ENCODE results near the gene DNAJB1.
A peak's percentile ranks its signal among the peaks of the same experiment; 100 is the strongest.

DNAJB1 gene

GRCh38 chr19:14496029-14496833 is 22.0 kb downstream of the DNAJB1 start, which contains the start of gene GIPC1:
GIPC1 (minus strand) TSS chr19:14496127; CDS start chr19:14482976, 13,151 bp downstream.
- Histone ChIP-seq H3K27ac (ENCODE audit: low read depth in 2 of 2, low read length in 2 of 2) (peak within 1 kb of the TSS; percentile 89 to 93), H3K4me3 (ENCODE audit: low read length in 2 of 2) (peak within 1 kb of the TSS; percentile 80 to 85), H3K4me1 (ENCODE audit: control insufficient read depth in 2 of 2, insufficient read depth in 2 of 2, low read length in 2 of 2) (peaks cover 34 to 43% of the 10 kb centered on the region in 2 donors), H3K27me3 (ENCODE audit: control insufficient read depth in 2 of 2, insufficient read depth in 2 of 2, low read length in 2 of 2) (no peaks in the 10 kb centered on the region), H3K9ac (ENCODE audit: low read depth in 1 of 2, low read length in 2 of 2) (peak within 1 kb of the TSS; percentile 49 to 81), H3K36me3 (ENCODE audit: control insufficient read depth in 2 of 2, insufficient read depth in 2 of 2, low read length in 2 of 2) (peaks cover 5 to 8% of the 10 kb centered on the region in 2 donors), H3K9me3 (ENCODE audit: control insufficient read depth in 2 of 2, low read length in 2 of 2) (no peaks in the 10 kb centered on the region)

GRCh38 chr19:14495672-14496028 is 22.5 kb downstream of the DNAJB1 start:
- H3K36me3 ChIP-seq (ENCODE audit: control insufficient read depth in 2 of 2, insufficient read depth in 2 of 2, low read length in 2 of 2) = peaks cover 5 to 8% of the 10 kb centered on the region in 2 donors
- H3K9ac ChIP-seq (ENCODE audit: low read depth in 1 of 2, low read length in 2 of 2) = peak overlapping the region; percentile 49 to 81
- H3K4me1 ChIP-seq (ENCODE audit: control insufficient read depth in 2 of 2, insufficient read depth in 2 of 2, low read length in 2 of 2) = peaks cover 34 to 43% of the 10 kb centered on the region in 2 donors
- H3K9me3 ChIP-seq (ENCODE audit: control insufficient read depth in 2 of 2, low read length in 2 of 2) = no peaks in the 10 kb centered on the region
- H3K4me3 ChIP-seq (ENCODE audit: low read length in 2 of 2) = peak overlapping the region; percentile 80 to 85
- H3K27ac ChIP-seq (ENCODE audit: low read depth in 2 of 2, low read length in 2 of 2) = peak overlapping the region; percentile 89 to 92
- no peaks in the 10 kb centered on the region for H3K27me3 ChIP-seq (ENCODE audit: control insufficient read depth in 2 of 2, insufficient read depth in 2 of 2, low read length in 2 of 2)

- H3K27ac ChIP-seq (ENCODE audit: low read depth in 2 of 2, low read length in 2 of 2) = peak overlapping the region; percentile 89 to 92
- peaks cover 34 to 43% of the 10 kb centered on the region in 2 donors for H3K4me1 ChIP-seq (ENCODE audit: control insufficient read depth in 2 of 2, insufficient read depth in 2 of 2, low read length in 2 of 2)
- peaks cover 5 to 8% of the 10 kb centered on the region in 2 donors for H3K36me3 ChIP-seq (ENCODE audit: control insufficient read depth in 2 of 2, insufficient read depth in 2 of 2, low read length in 2 of 2)
- peak overlapping the region; percentile 80 to 85 for H3K4me3 ChIP-seq (ENCODE audit: low read length in 2 of 2)
- H3K9me3 ChIP-seq (ENCODE audit: control insufficient read depth in 2 of 2, low read length in 2 of 2) = no peaks in the 10 kb centered on the region
- peak overlapping the region; percentile 49 to 81 for H3K9ac ChIP-seq (ENCODE audit: low read depth in 1 of 2, low read length in 2 of 2)
- no peaks in the 10 kb centered on the region for H3K27me3 ChIP-seq (ENCODE audit: control insufficient read depth in 2 of 2, insufficient read depth in 2 of 2, low read length in 2 of 2)
Measured at GRCh38 chr19:14494910-14495671, 23.1 kb downstream of the DNAJB1 start.

GRCh38 chr19:14494411-14494810 is 23.8 kb downstream of the DNAJB1 start:
- peak overlapping the region; percentile 89 to 92 for H3K27ac ChIP-seq (ENCODE audit: low read depth in 2 of 2, low read length in 2 of 2)
- H3K4me3 ChIP-seq (ENCODE audit: low read length in 2 of 2) = peak overlapping the region; percentile 80 to 85
- H3K9ac ChIP-seq (ENCODE audit: low read depth in 1 of 2, low read length in 2 of 2) = peak overlapping the region; percentile 24 to 74
- H3K27me3 ChIP-seq (ENCODE audit: control insufficient read depth in 2 of 2, insufficient read depth in 2 of 2, low read length in 2 of 2) = no peaks in the 10 kb centered on the region
- peaks cover 34 to 43% of the 10 kb centered on the region in 2 donors for H3K4me1 ChIP-seq (ENCODE audit: control insufficient read depth in 2 of 2, insufficient read depth in 2 of 2, low read length in 2 of 2)
- peaks cover 6 to 8% of the 10 kb centered on the region in 2 donors for H3K36me3 ChIP-seq (ENCODE audit: control insufficient read depth in 2 of 2, insufficient read depth in 2 of 2, low read length in 2 of 2)
- no peaks in the 10 kb centered on the region for H3K9me3 ChIP-seq (ENCODE audit: control insufficient read depth in 2 of 2, low read length in 2 of 2)

GRCh38 chr19:14492756-14493337 is 25.4 kb downstream of the DNAJB1 start:
- peaks cover 29 to 40% of the 10 kb centered on the region in 2 donors for H3K4me1 ChIP-seq (ENCODE audit: control insufficient read depth in 2 of 2, insufficient read depth in 2 of 2, low read length in 2 of 2)
- peak overlapping the region in 1 of 2 donors; percentile 48 for H3K27ac ChIP-seq (ENCODE audit: low read depth in 2 of 2, low read length in 2 of 2)
- H3K9me3 ChIP-seq (ENCODE audit: control insufficient read depth in 2 of 2, low read length in 2 of 2) = no peaks in the 10 kb centered on the region
- peaks cover 18 to 20% of the 10 kb centered on the region in 2 donors for H3K36me3 ChIP-seq (ENCODE audit: control insufficient read depth in 2 of 2, insufficient read depth in 2 of 2, low read length in 2 of 2)
- H3K27me3 ChIP-seq (ENCODE audit: control insufficient read depth in 2 of 2, insufficient read depth in 2 of 2, low read length in 2 of 2) = no peaks in the 10 kb centered on the region
- no peak overlapping the region for H3K9ac ChIP-seq (ENCODE audit: low read depth in 1 of 2, low read length in 2 of 2)
- peak overlapping the region in 1 of 2 donors; percentile 12 for H3K4me3 ChIP-seq (ENCODE audit: low read length in 2 of 2)

- Histone ChIP-seq H3K4me3 (ENCODE audit: low read length in 2 of 2) (no peak overlapping the region), H3K9ac (ENCODE audit: low read depth in 1 of 2, low read length in 2 of 2) (no peak overlapping the region), H3K36me3 (ENCODE audit: control insufficient read depth in 2 of 2, insufficient read depth in 2 of 2, low read length in 2 of 2) (peaks cover 22 to 25% of the 10 kb centered on the region in 2 donors), H3K27me3 (ENCODE audit: control insufficient read depth in 2 of 2, insufficient read depth in 2 of 2, low read length in 2 of 2) (no peaks in the 10 kb centered on the region), H3K9me3 (ENCODE audit: control insufficient read depth in 2 of 2, low read length in 2 of 2) (no peaks in the 10 kb centered on the region), H3K27ac (ENCODE audit: low read depth in 2 of 2, low read length in 2 of 2) (no peak overlapping the region), H3K4me1 (ENCODE audit: control insufficient read depth in 2 of 2, insufficient read depth in 2 of 2, low read length in 2 of 2) (peaks cover 0 to 6% of the 10 kb centered on the region in 2 donors)
Measured at GRCh38 chr19:14487370-14488125, 30.6 kb downstream of the DNAJB1 start.

GRCh38 chr19:14482172-14482941 is 35.8 kb downstream of the DNAJB1 start:
- H3K4me3 ChIP-seq (ENCODE audit: low read length in 2 of 2) = no peak overlapping the region
- peaks cover 0 to 2% of the 10 kb centered on the region in 2 donors for H3K4me1 ChIP-seq (ENCODE audit: control insufficient read depth in 2 of 2, insufficient read depth in 2 of 2, low read length in 2 of 2)
- H3K36me3 ChIP-seq (ENCODE audit: control insufficient read depth in 2 of 2, insufficient read depth in 2 of 2, low read length in 2 of 2) = peaks cover 44% of the 10 kb centered on the region in 2 donors
- H3K27me3 ChIP-seq (ENCODE audit: control insufficient read depth in 2 of 2, insufficient read depth in 2 of 2, low read length in 2 of 2) = no peaks in the 10 kb centered on the region
- no peak overlapping the region for H3K27ac ChIP-seq (ENCODE audit: low read depth in 2 of 2, low read length in 2 of 2)
- H3K9me3 ChIP-seq (ENCODE audit: control insufficient read depth in 2 of 2, low read length in 2 of 2) = no peaks in the 10 kb centered on the region
- no peak overlapping the region for H3K9ac ChIP-seq (ENCODE audit: low read depth in 1 of 2, low read length in 2 of 2)

GRCh38 chr19:14480700-14481079 is 37.5 kb downstream of the DNAJB1 start:
- H3K27ac ChIP-seq (ENCODE audit: low read depth in 2 of 2, low read length in 2 of 2) = no peak overlapping the region
- H3K4me1 ChIP-seq (ENCODE audit: control insufficient read depth in 2 of 2, insufficient read depth in 2 of 2, low read length in 2 of 2) = peaks cover 2 to 4% of the 10 kb centered on the region in 2 donors
- H3K4me3 ChIP-seq (ENCODE audit: low read length in 2 of 2) = no peak overlapping the region
- no peaks in the 10 kb centered on the region for H3K27me3 ChIP-seq (ENCODE audit: control insufficient read depth in 2 of 2, insufficient read depth in 2 of 2, low read length in 2 of 2)
- H3K9ac ChIP-seq (ENCODE audit: low read depth in 1 of 2, low read length in 2 of 2) = no peak overlapping the region
- H3K9me3 ChIP-seq (ENCODE audit: control insufficient read depth in 2 of 2, low read length in 2 of 2) = no peaks in the 10 kb centered on the region
- H3K36me3 ChIP-seq (ENCODE audit: control insufficient read depth in 2 of 2, insufficient read depth in 2 of 2, low read length in 2 of 2) = peaks cover 38 to 41% of the 10 kb centered on the region in 2 donors

All from mucosa of rectum (tissue), 2 donors.